GM21528 (cell line): ENCODE data around the gene KANK4.

Experiments used
- ATAC-seq: cut with Tn5 transposase; IDR thresholded peaks from one replicate; pipeline ENCODE4 v1.9.1; 2021; ENCODE audit warnings: mild to moderate bottlenecking, moderate library complexity; ENCODE audit not compliant: unreplicated experiment, low FRiP score

The KANK4 gene

GRCh38 chr1:62307895-62308492, 11.2 kb downstream of the KANK4 start:
- ATAC-seq: no peak

GRCh38 chr1:62307446-62307845, 11.8 kb downstream of the KANK4 start:
- ATAC-seq: no peak

GRCh38 chr1:62306065-62306464, 13.2 kb downstream of the KANK4 start:
- ATAC-seq: no peak

- ATAC-seq: no peak
Measured at GRCh38 chr1:62304975-62305374, 14.3 kb downstream of the KANK4 start.

- no peak for ATAC-seq
Measured at GRCh38 chr1:62304515-62304914, 14.7 kb downstream of the KANK4 start.

GRCh38 chr1:62301726-62302390, 17.4 kb downstream of the KANK4 start:
- ATAC-seq: no peak

GRCh38 chr1:62299426-62300200, 19.6 kb downstream of the KANK4 start:
- ATAC-seq: no peak

GRCh38 chr1:62295921-62296491, 23.2 kb downstream of the KANK4 start:
- ATAC-seq: peak; percentile 74

- no peak for ATAC-seq
Measured at GRCh38 chr1:62294261-62294660, 25.0 kb downstream of the KANK4 start.

- ATAC-seq: no peak
Measured at GRCh38 chr1:62288662-62289061, 30.6 kb downstream of the KANK4 start.

GRCh38 chr1:62288224-62288623, 31.0 kb downstream of the KANK4 start:
- no peak for ATAC-seq

- ATAC-seq: no peak
Measured at GRCh38 chr1:62286786-62287224, 32.4 kb downstream of the KANK4 start.

GRCh38 chr1:62285984-62286785, 33.0 kb downstream of the KANK4 start:
- no peak for ATAC-seq

GRCh38 chr1:62285440-62285839, 33.8 kb downstream of the KANK4 start:
- ATAC-seq: no peak

- ATAC-seq: no peak
Measured at GRCh38 chr1:62283986-62284385, 35.2 kb downstream of the KANK4 start.

GRCh38 chr1:62282909-62283755, 36.1 kb downstream of the KANK4 start:
- ATAC-seq: no peak

GRCh38 chr1:62281922-62282555, 37.2 kb downstream of the KANK4 start:
- no peak for ATAC-seq

- ATAC-seq: no peak
Measured at GRCh38 chr1:62280960-62281465, 38.2 kb downstream of the KANK4 start.

- no peak for ATAC-seq
Measured at GRCh38 chr1:62280150-62280549, 39.1 kb downstream of the KANK4 start.
